NCI-H526 treated with DMSO at 0.1 percent for 48 hours (cell line): ENCODE data around the gene IRX2.

ENCODE experiments used
- DNase-seq: peaks from one replicate; lab custom pipeline; 2025; lab: John Stamatoyannopoulos, UW

IRX2 gene

DNA sequence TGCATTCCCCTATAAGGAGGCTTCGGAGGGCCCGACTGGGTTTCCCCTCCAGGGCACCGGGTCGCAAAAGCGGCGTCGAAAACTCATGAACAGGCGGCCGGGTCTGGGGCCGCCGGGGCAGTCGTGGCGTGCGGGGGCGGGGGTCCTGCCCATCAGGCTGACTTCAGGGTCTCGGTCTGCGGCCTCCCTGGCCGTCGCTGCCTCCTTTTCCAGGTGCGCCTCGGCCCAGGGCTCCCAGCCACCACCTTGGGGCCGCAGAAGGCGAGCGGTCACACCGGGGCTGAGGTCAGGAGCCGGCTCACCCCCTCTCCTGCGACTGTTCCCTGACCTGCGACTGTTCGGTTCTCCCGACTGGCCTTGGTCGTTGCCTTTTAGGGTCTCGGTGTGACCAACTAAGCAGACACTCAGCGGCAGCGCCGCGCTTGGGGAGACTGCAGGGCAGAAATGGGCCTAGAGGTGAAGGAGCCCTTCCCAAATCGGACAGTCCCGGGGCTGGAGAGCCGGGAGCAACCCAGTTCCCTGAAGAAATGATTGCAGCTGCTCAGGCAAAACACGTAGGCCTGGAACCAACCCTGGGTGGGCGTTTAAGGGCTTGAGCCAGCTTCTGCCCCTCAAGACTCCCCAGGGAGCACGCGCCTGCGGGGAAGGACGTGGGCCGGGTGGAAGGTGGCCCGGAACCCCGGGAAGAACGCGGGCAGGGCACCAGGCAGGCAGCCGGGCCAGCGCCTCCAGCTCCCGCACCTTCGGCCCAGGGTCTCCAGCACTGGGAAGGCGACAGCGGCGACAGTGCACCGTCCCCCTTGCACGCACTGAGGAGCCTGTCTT is 11.2 kb downstream of the IRX2 start:
- no peak for DNase-seq

DNA sequence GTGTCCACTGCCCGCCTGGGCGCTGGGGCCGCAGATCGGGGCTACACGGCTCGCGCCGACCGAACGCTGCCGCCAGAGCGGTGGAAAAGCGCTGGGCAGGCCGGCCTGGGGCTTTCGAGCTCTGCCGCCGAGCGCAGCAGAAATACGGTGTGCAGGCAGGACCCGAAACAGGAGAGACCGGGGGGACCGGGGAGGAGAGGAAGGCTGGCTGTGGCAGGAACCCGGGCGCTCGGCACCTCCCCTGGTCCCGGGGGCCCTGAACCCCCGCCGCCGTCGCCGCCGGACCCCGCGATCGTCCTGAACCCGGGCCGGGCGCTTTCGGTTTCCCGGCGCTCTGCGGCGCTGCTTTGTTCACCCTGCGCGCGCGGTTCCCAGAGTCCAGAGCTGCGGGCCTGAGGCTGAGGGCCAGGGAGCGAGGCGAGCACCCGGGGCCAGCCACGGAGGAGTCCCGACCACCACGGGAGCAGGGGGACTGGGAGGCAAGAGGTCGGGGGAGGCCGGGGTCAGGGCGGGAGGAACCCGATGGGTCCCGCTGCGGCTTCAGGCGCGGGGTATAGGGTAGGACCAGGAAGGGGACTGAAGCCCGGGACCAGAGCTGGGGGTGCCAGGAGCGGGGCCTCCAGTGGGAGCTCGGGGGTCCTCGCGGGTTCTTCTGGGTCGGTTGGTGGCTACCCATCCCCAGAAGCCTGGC is 12.0 kb downstream of the IRX2 start:
- no peak for DNase-seq

GRCh38 chr5:2738700-2739359 is 12.6 kb downstream of the IRX2 start:
- no peak for DNase-seq

GRCh38 chr5:2738156-2738699 is 13.2 kb downstream of the IRX2 start:
- DNase-seq = no peak

DNA sequence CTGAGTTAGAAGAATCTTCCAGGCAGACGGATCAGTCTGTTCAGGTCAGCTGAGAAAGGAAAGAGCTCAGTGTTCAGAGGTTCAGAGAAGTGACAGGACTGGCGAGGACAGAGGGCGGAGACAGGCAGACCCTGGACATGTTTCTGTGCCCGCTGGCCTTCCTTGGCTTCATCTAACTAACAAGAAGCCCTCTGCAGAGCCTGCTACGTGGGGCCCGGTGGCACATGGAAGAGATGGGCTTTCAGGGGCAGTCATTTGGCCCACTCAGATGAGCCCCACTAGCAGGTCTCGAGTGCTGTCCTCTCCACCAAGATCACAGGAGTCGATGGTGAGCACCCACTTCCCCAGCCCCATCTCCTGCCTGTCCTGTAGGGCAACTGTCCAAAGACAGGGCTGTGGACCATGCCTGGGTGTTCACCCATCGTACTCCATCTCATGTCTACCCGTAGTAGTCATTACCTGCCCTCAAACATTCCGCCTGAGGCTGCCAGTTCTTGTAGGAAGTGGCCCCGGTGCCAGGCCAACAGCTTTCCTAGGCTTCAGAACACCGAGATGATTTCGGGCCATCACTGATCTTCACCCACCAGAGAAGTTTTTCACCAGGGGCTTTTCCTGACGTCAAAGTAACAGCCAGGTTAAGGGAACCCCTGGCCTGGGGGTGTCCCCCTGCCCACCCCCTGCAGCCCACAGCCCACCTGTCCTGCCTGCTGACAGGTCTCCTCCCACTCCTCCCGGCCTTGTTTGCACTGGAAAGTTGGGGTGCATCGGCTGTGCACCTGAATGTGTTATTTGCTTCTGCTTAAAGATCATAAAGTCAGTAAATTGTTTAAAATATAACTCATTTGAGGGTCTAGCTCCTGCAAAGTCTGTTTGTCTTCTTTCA is 14.0 kb downstream of the IRX2 start:
- DNase-seq = no peak

- no peak for DNase-seq
Observed at GRCh38 chr5:2736872-2737271, 14.6 kb downstream of the IRX2 start.

GRCh38 chr5:2735996-2736395 is 15.5 kb downstream of the IRX2 start:
- no peak for DNase-seq

DNA sequence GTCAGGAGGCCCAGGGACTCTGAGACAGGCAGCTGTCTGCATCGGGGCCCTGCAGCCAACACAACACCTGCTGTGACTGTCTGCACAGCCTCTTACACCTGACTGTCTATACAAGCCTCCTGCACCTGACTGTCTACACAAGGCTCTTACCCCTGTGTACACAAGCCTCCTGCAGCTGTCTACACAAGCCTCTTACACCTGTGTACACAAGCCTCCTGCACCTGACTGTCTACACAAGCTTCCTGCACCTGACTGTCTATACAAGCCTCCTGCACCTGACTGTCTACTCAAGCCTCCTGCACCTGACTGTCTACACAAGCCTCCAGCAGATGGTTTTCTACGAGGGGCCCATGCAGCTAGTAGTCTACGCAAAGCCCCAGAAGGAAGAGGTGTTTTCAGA is 18.6 kb downstream of the IRX2 start:
- DNase-seq = peak; percentile 21

DNA sequence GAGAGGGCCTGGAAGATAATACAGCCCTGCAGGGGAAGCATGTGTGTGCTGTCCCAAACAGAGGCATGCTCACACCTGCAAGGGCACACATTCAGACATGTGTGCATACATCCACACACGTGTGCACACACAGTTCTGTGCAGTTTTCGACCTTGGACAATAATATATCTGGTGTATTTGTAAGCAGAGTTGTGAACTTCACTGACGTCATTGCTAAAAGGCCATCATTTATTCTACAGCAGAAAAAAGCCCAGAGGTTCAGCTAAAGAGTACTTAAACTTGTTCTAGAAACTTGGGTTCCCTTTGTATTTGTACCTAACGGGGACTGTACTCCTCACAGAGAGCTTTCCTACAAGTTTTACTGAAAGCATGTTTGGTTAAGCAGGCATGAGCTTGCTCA is 19.5 kb downstream of the IRX2 start:
- no peak for DNase-seq

GRCh38 chr5:2729189-2729588 is 22.3 kb downstream of the IRX2 start:
- DNase-seq = no peak

DNA sequence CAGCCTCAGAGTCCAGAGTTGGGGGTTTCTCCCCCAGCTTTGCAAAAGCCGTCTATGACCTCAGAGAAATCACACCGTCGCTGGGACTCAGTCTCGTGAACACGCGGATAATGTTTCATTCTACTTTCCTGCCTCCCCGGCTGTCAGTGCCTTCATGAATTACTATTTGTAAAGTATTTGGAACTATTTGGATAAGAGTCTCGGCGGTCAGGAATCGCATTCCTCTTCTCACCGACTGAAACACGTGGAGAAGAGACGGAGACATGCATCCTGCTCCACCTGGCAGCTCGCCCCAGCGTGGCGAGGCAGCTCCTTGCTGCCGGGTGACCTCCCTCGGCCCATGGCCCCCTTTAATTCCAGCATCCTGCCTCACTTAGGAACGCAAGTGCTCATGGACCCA is 23.9 kb downstream of the IRX2 start:
- DNase-seq = no peak

DNA sequence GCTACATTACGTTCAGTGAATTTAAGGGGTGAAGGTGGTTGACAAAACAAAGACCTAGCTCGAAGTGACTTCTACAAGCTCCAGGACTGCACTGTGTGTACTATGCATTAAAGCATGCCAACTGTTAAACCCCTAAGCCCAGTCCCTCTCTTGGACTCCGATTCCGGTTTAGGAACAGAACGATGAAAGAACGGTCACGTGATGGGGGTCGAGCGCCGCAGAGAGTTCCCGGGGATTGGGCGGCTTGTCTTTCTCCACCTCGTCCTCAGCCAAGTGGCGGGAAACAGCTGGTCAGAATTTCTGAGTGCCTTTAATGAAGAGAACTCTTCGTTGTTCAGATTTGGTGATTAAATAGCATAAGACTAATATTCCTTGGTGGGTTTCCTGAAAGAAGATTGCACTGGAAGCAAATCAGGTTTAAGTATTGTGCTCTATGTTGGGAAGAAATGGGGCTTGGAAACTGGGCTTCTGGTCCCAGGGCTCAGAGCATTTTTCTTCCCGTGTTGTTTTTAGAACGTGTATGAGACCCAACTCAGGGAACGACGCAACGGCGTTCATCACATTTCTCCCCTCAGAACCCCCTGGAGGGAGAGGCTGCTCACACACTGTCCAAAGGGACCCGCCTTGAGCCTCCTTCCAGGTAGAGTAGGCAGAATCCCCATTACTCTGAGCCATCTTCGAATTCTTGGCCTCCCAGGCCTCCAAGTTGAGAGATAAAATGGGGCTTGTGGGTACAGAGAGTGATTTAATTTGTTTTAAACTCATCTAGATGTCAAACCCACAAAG is 25.3 kb downstream of the IRX2 start:
- no peak for DNase-seq

DNA sequence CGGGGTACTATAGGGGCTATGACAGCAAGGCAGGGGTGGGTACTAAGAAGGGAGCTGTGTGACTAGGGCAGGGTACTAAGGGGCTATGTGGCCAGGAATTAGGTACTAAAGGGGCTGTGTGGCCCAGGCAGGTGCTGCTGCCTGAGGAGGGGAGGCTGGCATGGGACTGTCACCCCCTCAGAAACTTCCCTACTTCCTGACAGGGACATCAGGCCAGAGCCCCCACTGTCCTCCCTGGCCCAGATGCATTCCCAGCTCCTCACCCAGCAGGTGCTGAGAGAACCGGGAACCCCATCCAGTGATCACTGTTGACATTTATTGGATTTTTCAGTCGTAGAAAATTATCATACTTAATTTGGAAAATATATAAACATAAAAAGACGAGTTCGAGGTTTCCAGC is 26.6 kb downstream of the IRX2 start:
- DNase-seq = no peak

GRCh38 chr5:2724031-2724581 is 27.4 kb downstream of the IRX2 start:
- DNase-seq = no peak

DNA sequence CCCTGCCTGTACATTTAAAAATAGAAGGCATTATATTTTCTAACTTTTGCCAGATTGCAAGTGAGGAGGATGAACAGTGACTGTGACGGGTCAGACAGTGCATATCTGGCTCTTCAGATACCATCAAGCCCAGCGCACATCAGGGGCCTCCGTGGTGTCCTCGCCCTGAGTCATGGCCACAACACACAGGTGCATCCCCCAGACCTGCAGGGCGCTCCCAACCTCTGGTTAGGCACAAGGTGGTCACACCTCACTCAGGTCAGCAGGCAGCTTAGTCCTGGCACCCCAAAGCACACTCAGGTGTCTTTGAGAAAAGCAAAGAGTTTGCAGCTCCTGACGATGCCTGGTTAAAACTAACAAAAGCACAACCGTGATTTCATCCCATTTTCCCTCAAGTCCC is 28.6 kb downstream of the IRX2 start:
- no peak for DNase-seq

DNA sequence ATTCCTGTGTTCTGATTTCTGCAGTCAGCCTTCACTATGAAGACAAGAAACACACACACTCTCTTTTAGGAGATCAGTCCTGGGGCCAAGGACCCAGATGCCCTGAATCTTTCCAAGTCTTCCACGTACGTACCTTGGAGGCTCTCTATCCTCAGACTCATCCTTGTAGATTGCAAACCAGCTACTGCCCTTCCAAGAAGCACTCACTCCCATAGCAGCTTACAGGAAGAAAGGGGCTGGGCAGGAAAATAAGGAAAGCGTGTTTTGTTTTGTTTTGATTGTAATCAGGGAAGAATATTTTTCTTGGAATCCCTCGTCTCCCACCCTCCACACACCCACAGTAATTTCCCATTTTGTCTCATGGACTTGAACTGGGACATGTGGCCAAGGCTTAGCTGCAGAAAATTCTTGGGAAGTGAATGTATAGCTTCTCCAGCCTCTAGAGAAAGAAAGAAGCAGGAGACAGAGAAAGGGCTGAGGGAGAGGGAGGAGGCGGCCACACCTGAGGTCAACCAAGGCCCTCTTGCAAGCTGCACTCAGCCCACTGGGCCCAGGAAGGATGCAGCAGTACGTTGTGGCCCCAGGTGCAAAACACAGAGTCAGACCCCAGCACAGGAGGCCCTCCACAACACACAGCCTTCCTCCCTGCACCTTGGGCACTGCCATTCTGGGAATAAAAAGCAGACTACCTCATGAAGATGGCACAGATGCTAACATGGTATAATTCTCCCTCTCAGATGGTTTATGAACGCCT is 29.9 kb downstream of the IRX2 start:
- no peak for DNase-seq

DNA sequence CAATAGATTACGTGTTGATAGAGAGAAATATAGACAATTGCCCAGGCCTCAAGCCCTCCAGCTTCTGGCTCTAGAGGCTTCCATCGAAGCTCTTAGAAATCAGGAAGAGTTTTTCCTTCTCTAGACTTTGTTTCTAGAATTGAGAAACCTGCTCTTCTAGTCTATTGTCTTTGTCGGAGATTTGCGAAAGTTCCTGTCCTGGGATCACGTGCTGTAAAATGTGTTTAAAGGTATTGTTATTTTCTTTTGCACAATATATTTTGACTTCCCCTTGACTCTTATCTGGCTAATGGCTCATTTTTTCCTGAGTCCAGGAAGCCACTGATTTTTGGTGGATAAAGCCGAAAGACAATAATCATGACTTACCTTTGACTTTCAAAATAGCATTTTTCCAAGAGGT is 32.1 kb downstream of the IRX2 start:
- no peak for DNase-seq

DNA sequence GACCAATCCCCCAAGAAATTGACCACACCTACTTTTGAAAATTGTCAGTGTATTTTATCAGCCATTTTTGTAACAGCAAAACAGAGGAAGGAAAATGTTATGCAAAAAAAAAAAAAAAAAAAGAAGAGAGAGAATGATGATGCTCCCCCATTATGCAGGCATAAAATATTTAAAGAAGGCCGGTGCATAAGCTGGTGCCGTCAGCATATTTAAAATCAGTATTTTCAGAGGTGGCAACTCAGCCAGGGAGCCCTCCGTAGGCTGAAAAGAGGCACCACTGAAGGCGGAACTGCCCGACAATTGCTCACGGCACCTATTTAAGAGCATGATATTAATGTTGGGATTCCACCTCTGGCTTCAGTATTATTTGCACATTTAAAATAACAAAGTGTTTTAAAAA is 33.4 kb downstream of the IRX2 start:
- no peak for DNase-seq

- no peak for DNase-seq
Observed at GRCh38 chr5:2715856-2716255, 35.6 kb downstream of the IRX2 start.

DNA sequence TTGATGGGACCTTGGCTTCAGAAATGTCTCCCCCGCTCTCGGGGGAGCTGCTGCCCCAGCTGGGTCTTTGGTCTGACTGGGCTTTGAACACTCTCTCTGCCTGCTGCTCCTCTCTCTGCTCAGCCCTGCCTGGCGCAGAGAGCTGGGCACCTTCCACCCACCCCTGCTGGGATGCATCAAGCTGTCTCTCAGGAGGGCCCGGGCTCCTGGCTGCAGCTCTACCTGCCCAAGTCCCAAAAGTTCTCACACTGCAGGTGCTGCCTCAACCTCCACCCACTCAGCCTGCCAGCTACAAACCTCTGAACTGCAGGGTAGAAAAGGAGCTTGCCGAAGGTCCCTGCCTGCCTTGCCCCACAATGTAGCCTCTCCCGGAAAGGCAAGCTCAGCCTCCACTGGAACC is 36.7 kb downstream of the IRX2 start:
- no peak for DNase-seq
